Ammon's horn (tissue), 1 donor: Measurements from ENCODE around the gene CRYBG2.
A peak's percentile ranks its signal among the peaks of the same experiment; 100 is the strongest.
"Not testable (repeated sequence)": the region's sequence is repeated elsewhere in the genome, so short reads cannot be mapped to it uniquely, and the experiment has no call there.

ENCODE experiments used
- DNase-seq: peaks from one replicate; pipeline ENCODE4 v3.0.0-alpha.2; 2016; ENCODE audit warnings: low spot score

CRYBG2 gene

GRCh38 chr1:26318338-26319064, 35.4 kb downstream of the CRYBG2 start:
- peak; percentile 51 for DNase-seq

- DNase-seq = no peak
Observed at GRCh38 chr1:26317612-26318337, 36.2 kb downstream of the CRYBG2 start, which contains the start of gene CD52. Gene CD52 (plus strand): TSS chr1:26317958. CDS start chr1:26318018, 60 bp downstream.

- DNase-seq = no peak
Observed at GRCh38 chr1:26317146-26317545, 36.8 kb downstream of the CRYBG2 start.

GRCh38 chr1:26315874-26316850, 37.8 kb downstream of the CRYBG2 start:
- no peak for DNase-seq

GRCh38 chr1:26314501-26314900, 39.4 kb downstream of the CRYBG2 start:
- DNase-seq = no peak

GRCh38 chr1:26307966-26308899, 45.7 kb downstream of the CRYBG2 start:
- DNase-seq = not testable (repeated sequence)

- DNase-seq = no peak
Observed at GRCh38 chr1:26307363-26307781, 46.6 kb downstream of the CRYBG2 start.

GRCh38 chr1:26306290-26307229, 47.4 kb downstream of the CRYBG2 start, which contains the start of gene UBXN11:
Gene UBXN11 (minus strand): TSS chr1:26306636. CDS start chr1:26302883, 3,753 bp downstream.
- DNase-seq = peak; percentile 95

- no peak for DNase-seq
Observed at GRCh38 chr1:26305667-26306289, 48.2 kb downstream of the CRYBG2 start.

GRCh38 chr1:26302733-26303405, 51.1 kb downstream of the CRYBG2 start:
- DNase-seq = no peak

GRCh38 chr1:26300578-26301275, 53.2 kb downstream of the CRYBG2 start:
- no peak for DNase-seq

- DNase-seq = no peak
Observed at GRCh38 chr1:26297791-26298124, 56.2 kb downstream of the CRYBG2 start.

- no peak for DNase-seq
Observed at GRCh38 chr1:26297057-26297790, 56.7 kb downstream of the CRYBG2 start.

GRCh38 chr1:26296340-26297056, 57.4 kb downstream of the CRYBG2 start:
- no peak for DNase-seq

- DNase-seq = no peak
Observed at GRCh38 chr1:26295194-26296138, 58.5 kb downstream of the CRYBG2 start.
